Transverse colon (tissue), 4 donors: ENCODE data around the gene SRRM4.

ENCODE experiments used
- POLR2A ChIP-seq: fragments of 450-650 bp; IDR thresholded peaks from one replicate; pipeline ENCODE4 v1.6.1; 2016; ENCODE audit warnings: antibody characterized with exemption, mild to moderate bottlenecking, moderate library complexity
- POLR2AphosphoS5 ChIP-seq, 3 donors: sonication (generic); formaldehyde crosslinking; IDR thresholded peaks; one replicate each; pipeline ENCODE4 v1.6.1; 2016; ENCODE audit warnings: antibody characterized with exemption in 3 of 3
- TF ChIP-seq, protein P1 (sequence below), 5 experiments: fragments of 200-600 bp in 3 of 5; fragments of 450-650 bp in 2 of 5; sonication (generic) in 3 of 5; IDR thresholded peaks; 1 replicate in 2 of 5; 2 replicates in 3 of 5; pipeline ENCODE4 v1.5.1; 2016 to 2017; ENCODE audit warnings: antibody characterized with exemption in 5 of 5, inconsistent platforms in 3 of 5, mild to moderate bottlenecking in 2 of 5, moderate library complexity in 1 of 5

DNA sequence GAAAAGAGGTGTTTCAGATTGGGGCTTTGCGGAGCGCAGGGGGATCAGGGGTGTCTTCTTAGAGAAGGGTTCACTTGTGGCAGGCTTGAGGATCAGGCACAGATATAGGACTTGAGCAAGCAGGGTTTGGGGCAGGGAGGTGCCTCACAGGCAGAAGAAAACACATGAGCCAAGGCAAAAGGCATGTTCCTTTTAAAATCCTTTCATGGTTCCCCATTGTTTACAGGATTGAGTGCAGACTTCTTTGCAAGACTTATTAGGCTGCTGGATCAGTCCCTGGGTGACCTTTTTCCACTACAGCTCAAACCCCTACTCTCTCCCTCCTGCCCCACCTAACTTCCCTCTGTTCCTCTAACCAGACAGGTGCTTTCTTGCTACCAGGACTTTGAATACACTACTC is 217.1 kb downstream of the SRRM4 start:
- TF ChIP-seq POLR2A (no peak), POLR2AphosphoS5 (IDR thresholded peaks at IDR 0.05) (peak in 1 of 3 donors; percentile 11)
- TF ChIP-seq, protein P1, sequence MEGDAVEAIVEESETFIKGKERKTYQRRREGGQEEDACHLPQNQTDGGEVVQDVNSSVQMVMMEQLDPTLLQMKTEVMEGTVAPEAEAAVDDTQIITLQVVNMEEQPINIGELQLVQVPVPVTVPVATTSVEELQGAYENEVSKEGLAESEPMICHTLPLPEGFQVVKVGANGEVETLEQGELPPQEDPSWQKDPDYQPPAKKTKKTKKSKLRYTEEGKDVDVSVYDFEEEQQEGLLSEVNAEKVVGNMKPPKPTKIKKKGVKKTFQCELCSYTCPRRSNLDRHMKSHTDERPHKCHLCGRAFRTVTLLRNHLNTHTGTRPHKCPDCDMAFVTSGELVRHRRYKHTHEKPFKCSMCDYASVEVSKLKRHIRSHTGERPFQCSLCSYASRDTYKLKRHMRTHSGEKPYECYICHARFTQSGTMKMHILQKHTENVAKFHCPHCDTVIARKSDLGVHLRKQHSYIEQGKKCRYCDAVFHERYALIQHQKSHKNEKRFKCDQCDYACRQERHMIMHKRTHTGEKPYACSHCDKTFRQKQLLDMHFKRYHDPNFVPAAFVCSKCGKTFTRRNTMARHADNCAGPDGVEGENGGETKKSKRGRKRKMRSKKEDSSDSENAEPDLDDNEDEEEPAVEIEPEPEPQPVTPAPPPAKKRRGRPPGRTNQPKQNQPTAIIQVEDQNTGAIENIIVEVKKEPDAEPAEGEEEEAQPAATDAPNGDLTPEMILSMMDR (IDR thresholded peaks at IDR 0.05): no peak
